Measurements from ENCODE around the gene GFPT2.

DNA sequence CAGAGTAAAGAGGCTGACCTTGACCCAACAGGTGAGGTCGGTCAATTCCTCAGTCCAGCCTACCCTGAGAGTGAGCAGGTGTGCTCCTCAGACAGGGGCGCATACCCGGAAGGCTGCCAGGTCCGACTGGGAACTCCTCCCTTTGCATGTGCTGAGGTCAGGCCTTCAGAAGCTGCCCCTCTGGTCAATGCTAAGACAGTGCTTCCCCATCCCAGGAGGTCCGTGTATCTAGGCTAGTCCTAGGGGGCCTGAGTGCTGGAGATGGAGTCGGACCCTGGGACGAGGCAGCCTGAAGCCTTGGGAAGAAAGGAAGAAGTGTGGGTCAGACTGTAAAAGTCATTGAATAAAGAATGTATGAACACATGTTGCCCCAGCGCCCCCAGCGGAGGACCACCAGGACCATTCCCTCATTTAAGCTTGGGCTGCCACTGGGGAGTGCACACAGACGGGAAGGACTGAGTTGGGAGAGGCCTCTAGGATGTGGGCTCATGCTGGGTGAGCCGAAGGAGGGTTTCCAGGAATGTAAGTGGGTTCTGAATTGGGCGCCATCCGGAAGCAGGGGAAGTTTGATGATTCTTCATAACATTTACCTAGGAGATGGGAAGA, 41.0 kb upstream of the GFPT2 start:
- TF ChIP-seq FOXM1 (IDR thresholded peaks at IDR 0.05; ENCODE audit: borderline replicate concordance, low read depth): no peak
- TF ChIP-seq, protein P1, sequence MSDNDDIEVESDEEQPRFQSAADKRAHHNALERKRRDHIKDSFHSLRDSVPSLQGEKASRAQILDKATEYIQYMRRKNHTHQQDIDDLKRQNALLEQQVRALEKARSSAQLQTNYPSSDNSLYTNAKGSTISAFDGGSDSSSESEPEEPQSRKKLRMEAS (IDR thresholded peaks at IDR 0.05): no peak
- TF ChIP-seq, protein P2, sequence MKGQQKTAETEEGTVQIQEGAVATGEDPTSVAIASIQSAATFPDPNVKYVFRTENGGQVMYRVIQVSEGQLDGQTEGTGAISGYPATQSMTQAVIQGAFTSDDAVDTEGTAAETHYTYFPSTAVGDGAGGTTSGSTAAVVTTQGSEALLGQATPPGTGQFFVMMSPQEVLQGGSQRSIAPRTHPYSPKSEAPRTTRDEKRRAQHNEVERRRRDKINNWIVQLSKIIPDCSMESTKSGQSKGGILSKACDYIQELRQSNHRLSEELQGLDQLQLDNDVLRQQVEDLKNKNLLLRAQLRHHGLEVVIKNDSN (IDR thresholded peaks at IDR 0.05): no peak
- no peak for TF ChIP-seq RAD21 (IDR thresholded peaks at IDR 0.05; ENCODE audit: low read depth)
- TF ChIP-seq, protein P3, sequence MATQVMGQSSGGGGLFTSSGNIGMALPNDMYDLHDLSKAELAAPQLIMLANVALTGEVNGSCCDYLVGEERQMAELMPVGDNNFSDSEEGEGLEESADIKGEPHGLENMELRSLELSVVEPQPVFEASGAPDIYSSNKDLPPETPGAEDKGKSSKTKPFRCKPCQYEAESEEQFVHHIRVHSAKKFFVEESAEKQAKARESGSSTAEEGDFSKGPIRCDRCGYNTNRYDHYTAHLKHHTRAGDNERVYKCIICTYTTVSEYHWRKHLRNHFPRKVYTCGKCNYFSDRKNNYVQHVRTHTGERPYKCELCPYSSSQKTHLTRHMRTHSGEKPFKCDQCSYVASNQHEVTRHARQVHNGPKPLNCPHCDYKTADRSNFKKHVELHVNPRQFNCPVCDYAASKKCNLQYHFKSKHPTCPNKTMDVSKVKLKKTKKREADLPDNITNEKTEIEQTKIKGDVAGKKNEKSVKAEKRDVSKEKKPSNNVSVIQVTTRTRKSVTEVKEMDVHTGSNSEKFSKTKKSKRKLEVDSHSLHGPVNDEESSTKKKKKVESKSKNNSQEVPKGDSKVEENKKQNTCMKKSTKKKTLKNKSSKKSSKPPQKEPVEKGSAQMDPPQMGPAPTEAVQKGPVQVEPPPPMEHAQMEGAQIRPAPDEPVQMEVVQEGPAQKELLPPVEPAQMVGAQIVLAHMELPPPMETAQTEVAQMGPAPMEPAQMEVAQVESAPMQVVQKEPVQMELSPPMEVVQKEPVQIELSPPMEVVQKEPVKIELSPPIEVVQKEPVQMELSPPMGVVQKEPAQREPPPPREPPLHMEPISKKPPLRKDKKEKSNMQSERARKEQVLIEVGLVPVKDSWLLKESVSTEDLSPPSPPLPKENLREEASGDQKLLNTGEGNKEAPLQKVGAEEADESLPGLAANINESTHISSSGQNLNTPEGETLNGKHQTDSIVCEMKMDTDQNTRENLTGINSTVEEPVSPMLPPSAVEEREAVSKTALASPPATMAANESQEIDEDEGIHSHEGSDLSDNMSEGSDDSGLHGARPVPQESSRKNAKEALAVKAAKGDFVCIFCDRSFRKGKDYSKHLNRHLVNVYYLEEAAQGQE (IDR thresholded peaks at IDR 0.05; ENCODE audit: low read depth): no peak
- TF ChIP-seq TCF12 (IDR thresholded peaks at IDR 0.05; ENCODE audit: low read depth): no peak
- TF ChIP-seq EP300 (IDR thresholded peaks at IDR 0.05; ENCODE audit: borderline replicate concordance): no peak
- TF ChIP-seq CEBPB (IDR thresholded peaks at IDR 0.05): no peak
- no peak for TF ChIP-seq CREB1 (IDR thresholded peaks at IDR 0.05; ENCODE audit: low read depth)
- TF ChIP-seq EGR1 (IDR thresholded peaks at IDR 0.05): no peak
- TF ChIP-seq TEAD4 (IDR thresholded peaks at IDR 0.05): no peak
- no peak for TF ChIP-seq TAF1 (IDR thresholded peaks at IDR 0.05; ENCODE audit: low read depth)
- TF ChIP-seq NFIC (IDR thresholded peaks at IDR 0.05): no peak
- no peak for TF ChIP-seq ZBTB7A (IDR thresholded peaks at IDR 0.05; ENCODE audit: low read depth)
